Immature natural killer cell (primary cell): ENCODE results near the gene FBH1. TPM values are rescaled to one million over a fixed set of nuclear protein-coding genes. Genes with fewer than 3 reads are reported as not detected.

ENCODE experiments used
- DNase-seq, 3 donors: peaks; one replicate each; pipeline ENCODE4 v3.0.0; 2022; ENCODE audit warnings: mixed read lengths in 1 of 3
- H3K27ac Mint-ChIP-seq, 6 donors: one replicate each; pipeline ENCODE4 v1.8.0; 2020; ENCODE audit warnings: mixed read lengths in 6 of 6, mild to moderate bottlenecking in 5 of 6, inconsistent platforms in 4 of 6, moderate library complexity in 3 of 6
- H3K27me3 Mint-ChIP-seq, 3 donors: one replicate each; pipeline ENCODE4 v1.8.0; 2020 to 2021; ENCODE audit warnings: low read depth in 3 of 3, mild to moderate bottlenecking in 3 of 3, mixed read lengths in 3 of 3, moderate library complexity in 3 of 3, inconsistent platforms in 1 of 3
- H3K36me3 Mint-ChIP-seq, 3 donors: one replicate each; pipeline ENCODE4 v1.8.0; 2020; ENCODE audit warnings: mixed read lengths in 3 of 3, inconsistent platforms in 2 of 3, mild to moderate bottlenecking in 2 of 3
- H3K4me1 Mint-ChIP-seq, 2 donors: one replicate each; pipeline ENCODE4 v1.8.0; 2020; ENCODE audit warnings: inconsistent platforms in 2 of 2, mild to moderate bottlenecking in 2 of 2, mixed read lengths in 2 of 2, moderate library complexity in 1 of 2
- H3K4me3 Mint-ChIP-seq, 5 donors: one replicate each; pipeline ENCODE4 v1.8.0; 2020; ENCODE audit warnings: mild to moderate bottlenecking in 5 of 5, mixed read lengths in 5 of 5, inconsistent platforms in 3 of 5, moderate library complexity in 3 of 5
- H3K9me3 Mint-ChIP-seq, 6 donors: one replicate each; pipeline ENCODE4 v1.8.0; 2020; ENCODE audit warnings: mild to moderate bottlenecking in 6 of 6, mixed read lengths in 6 of 6, inconsistent platforms in 4 of 6, moderate library complexity in 3 of 6
- polyA plus RNA-seq, 3 donors: library from polyadenylated mRNA; unstranded; fragments of 300-500 nt; fragmentation: Illumina TruSeq; gene quantifications; one replicate each; pipeline ENCODE4 v1.2.3, GENCODE V29; 2021

Gene FBH1
- polyA plus RNA-seq, 3 donors from 2014 or later = 32.6 to 60.6 (median 46.8) TPM

DNA sequence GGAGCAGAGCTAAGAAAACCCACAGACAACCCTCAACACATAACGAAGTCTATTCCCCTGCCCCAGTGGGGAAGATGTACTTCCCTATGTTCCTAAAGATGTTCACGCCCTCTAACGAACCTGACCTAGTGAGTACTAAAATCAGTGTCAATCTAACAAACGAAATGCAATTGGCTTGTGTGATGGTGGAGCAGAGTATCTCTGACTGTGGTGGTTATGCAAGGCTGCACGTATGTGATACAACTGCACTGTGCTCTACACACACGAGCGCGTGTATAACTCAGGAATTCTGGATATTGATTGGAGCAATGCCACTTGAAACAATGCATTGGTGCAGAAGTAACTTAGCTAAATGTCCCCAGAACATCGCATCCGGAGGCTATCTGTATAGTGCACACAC lies 1.7 kb upstream of the FBH1 start:
- peak overlapping the region in 5 of 6 donors; percentile 45 to 93 (median 79) for H3K27ac Mint-ChIP-seq
- H3K4me1 Mint-ChIP-seq = peaks cover 34 to 44% of the 10 kb centered on the region in 2 donors
- peaks cover 0 to 2% (median 0%) of the 10 kb centered on the region in 6 donors for H3K9me3 Mint-ChIP-seq
- H3K4me3 Mint-ChIP-seq = peak overlapping the region; percentile 86 to 95 (median 89)
- H3K27me3 Mint-ChIP-seq = peaks cover 0 to 11% (median 4%) of the 10 kb centered on the region in 3 donors
- H3K36me3 Mint-ChIP-seq = peaks cover 7 to 17% (median 8%) of the 10 kb centered on the region in 3 donors
- DNase-seq = no peak

DNA sequence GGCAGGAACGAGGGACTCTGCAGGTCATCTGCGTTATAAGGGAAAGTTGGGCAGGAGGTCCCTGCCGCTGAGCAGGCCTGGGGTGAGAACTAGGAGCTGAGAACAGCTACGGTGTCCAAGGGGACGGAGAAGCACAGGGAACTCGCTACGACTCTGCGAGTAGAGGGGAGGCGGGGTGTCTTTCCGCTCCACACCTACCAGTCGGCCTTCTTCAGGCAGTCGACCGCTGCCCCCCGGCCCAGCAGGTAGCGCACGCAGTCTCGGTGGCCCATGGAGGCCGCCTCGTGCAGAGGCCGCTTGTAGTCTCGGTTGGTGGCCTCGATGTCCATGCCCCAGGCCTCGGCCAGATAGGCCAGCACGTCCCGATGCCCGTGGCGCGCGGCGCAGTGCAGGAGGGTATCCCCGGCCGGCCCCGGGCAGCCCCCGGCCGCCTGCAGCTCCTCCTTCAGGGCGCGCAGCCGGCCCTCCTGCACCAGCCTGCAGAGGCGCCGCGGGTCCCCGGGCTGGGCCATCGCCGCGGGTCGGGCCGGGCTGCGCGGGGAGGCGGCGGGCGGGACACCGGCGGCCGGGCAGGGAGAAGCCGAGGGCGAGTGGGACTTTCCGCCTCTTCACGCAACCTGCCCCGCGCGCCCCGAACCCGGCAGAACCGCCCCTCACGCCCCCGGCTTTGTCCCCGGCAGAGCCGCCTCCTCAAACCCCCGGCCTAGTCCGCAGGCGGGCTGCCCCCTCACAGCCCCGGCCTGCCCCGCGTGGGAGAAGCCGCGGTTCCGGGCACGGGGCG lies 1.0 kb upstream of the FBH1 start:
- Mint-ChIP-seq H3K4me1 (peaks cover 35 to 48% of the 10 kb centered on the region in 2 donors), H3K36me3 (peaks cover 7 to 17% (median 8%) of the 10 kb centered on the region in 3 donors), H3K27me3 (peaks cover 0 to 11% (median 4%) of the 10 kb centered on the region in 3 donors), H3K27ac (peak overlapping the region; percentile 45 to 93 (median 76)), H3K4me3 (peak overlapping the region; percentile 88 to 95 (median 90)), H3K9me3 (peaks cover 0 to 2% (median 0%) of the 10 kb centered on the region in 6 donors)
- DNase-seq = peak in 2 of 3 donors; percentile 42 to 47

DNA sequence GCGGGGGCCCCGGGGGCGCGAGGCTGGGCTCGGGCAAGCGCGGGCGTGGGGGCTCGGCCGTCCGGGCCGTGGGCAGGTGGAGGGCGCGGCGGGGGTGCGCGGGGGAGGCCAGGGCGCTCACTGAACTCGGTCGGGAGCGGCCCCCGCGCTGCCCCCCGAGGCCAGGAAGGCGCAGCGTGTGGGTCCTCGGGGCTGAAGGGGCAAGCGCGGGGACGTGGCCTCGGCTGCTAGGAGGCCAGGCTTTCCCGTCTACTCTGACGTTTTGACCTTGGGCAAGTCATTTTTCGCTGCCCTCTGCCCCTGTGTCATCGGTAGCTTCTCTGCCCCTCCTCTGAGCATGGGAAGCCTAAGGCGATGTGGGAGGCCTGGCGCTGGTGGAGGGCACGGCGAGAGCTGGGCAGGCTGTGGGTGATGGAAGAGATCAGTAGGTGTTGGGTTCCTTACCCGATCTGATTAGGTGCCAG lies 441 bp downstream of the FBH1 start:
- no peak for DNase-seq
- H3K4me1 Mint-ChIP-seq = peaks cover 38 to 53% of the 10 kb centered on the region in 2 donors

DNA sequence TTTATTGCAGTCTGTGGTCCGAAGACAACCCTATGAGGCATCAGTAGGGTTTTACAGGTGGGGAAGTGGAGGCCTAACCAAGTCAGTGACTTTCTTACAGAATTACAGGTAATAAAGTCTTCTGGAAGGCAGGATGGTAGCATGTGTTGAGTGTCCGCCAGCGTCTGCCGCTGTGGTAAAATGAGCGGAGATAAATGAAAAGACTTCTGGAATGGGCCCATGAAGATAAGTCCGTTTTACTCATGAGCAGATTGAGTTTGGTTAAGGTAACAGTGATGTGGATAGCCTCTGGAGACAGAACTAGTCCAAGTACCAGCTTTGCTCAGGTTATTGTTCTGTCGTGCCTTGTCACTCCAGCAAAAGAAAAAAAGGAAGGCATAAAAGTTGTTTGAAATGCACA lies 966 bp downstream of the FBH1 start:
- Mint-ChIP-seq H3K27me3 (peaks cover 0 to 11% (median 2%) of the 10 kb centered on the region in 3 donors), H3K4me1 (peaks cover 43 to 58% of the 10 kb centered on the region in 2 donors), H3K27ac (peak overlapping the region; percentile 69 to 90 (median 82)), H3K9me3 (no peaks in the 10 kb centered on the region), H3K36me3 (peaks cover 0 to 11% (median 7%) of the 10 kb centered on the region in 3 donors), H3K4me3 (peak overlapping the region; percentile 87 to 92 (median 89))
- no peak for DNase-seq

More for the DNA sequence above, 441 bp downstream of the FBH1 start:
- Mint-ChIP-seq H3K36me3 (peaks cover 4 to 14% (median 8%) of the 10 kb centered on the region in 3 donors), H3K4me3 (peak overlapping the region; percentile 87 to 92 (median 89)), H3K27me3 (peaks cover 0 to 11% (median 2%) of the 10 kb centered on the region in 3 donors), H3K27ac (peak overlapping the region; percentile 69 to 90 (median 82)), H3K9me3 (peaks cover 0 to 2% (median 0%) of the 10 kb centered on the region in 6 donors)

DNA sequence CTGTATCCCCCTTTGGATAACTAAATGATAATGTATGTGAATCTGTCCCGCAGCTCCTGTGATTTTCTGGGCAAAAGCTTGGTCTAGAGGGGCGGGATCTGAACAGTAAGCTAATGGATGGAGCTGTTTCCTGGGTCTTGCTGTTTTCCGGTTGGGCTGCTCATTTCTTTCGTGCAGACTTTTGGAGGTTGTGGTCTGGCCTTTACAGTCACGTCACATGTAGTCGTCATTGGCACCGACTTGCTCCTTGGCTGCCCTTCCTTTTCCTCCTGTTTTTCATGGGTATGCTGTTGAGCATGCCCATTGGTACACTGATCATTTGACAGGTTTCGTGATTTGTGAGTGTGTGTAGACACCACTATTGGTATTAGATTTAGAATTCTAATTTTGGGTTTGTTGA lies 2.0 kb downstream of the FBH1 start:
- peaks cover 47 to 66% of the 10 kb centered on the region in 2 donors for H3K4me1 Mint-ChIP-seq
- H3K27me3 Mint-ChIP-seq = peaks cover 0 to 11% (median 2%) of the 10 kb centered on the region in 3 donors
- H3K36me3 Mint-ChIP-seq = peaks cover 0 to 10% (median 5%) of the 10 kb centered on the region in 3 donors
- H3K27ac Mint-ChIP-seq = peak overlapping the region in 5 of 6 donors; percentile 16 to 43 (median 24)
- peak overlapping the region; percentile 31 to 87 (median 57) for H3K4me3 Mint-ChIP-seq
- DNase-seq = no peak
- H3K9me3 Mint-ChIP-seq = no peaks in the 10 kb centered on the region

DNA sequence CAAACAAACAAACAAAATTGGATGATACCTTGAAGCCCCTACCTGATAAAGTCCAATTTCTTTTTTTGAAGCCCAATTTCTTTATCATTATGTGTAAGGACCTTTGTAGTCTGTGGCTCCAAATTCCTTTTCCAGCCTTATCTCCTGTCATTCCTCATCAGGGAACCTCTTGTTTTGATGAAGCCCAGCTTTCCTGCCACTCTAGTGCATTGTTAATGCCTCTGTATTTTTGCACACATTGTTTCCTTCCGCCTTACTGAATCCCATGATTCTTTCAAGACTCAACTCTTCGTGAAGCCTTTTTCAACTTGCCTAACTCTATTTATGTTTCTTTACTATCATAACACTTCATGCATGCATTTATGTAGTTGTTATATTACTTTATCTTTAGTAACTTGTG lies 3.3 kb downstream of the FBH1 start:
- DNase-seq = no peak
- Mint-ChIP-seq H3K9me3 (no peaks in the 10 kb centered on the region), H3K27me3 (peaks cover 0 to 11% (median 0%) of the 10 kb centered on the region in 3 donors), H3K4me1 (peaks cover 47 to 71% of the 10 kb centered on the region in 2 donors), H3K36me3 (peaks cover 3 to 17% (median 12%) of the 10 kb centered on the region in 3 donors), H3K27ac (peak overlapping the region in 1 of 6 donors; percentile 33), H3K4me3 (peak overlapping the region in 1 of 5 donors; percentile 2)

DNA sequence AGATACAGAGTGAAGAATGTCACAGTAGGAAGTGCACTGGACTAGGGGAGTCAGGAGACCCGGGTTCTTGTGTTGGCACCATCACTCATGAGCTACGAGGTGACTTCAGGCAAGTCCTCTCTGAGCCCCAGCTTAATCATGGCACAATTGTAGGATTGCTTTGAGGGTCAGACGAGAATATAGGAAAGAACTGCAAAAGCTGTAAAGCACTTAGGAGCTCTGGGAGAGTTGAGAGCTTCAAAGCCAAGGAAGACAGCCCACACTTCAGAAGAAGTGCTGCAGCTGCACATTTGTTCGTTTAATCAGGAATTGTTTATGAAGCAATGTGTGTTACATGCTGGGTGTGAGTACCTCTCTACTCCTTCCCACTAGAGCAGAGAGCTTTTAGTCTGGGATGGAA lies 4.4 kb downstream of the FBH1 start:
- DNase-seq = no peak
- Mint-ChIP-seq H3K9me3 (no peaks in the 10 kb centered on the region), H3K36me3 (peaks cover 7 to 17% (median 12%) of the 10 kb centered on the region in 3 donors), H3K27ac (no peak overlapping the region), H3K4me3 (no peak overlapping the region), H3K4me1 (peaks cover 41 to 70% of the 10 kb centered on the region in 2 donors), H3K27me3 (peaks cover 0 to 9% (median 0%) of the 10 kb centered on the region in 3 donors)

DNA sequence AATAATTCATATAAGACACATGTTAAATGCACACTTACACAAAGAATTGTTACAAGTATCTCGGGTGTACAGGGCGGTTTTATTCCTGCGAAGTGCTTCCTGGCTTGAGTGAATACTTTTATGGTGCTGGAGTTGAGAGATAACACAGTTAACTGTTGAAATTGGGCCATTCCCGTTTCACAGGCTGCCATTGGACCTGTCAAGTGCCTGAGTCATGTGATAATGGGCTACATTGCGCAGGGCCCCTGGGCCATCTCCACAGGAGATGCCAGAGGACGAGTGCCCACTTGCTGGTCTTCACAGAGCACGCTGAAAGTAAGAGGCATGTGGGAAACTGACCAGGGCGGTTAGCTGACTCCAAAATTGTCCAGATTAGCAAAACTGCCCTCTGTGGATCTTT lies 4.8 kb downstream of the FBH1 start:
- H3K36me3 Mint-ChIP-seq = peaks cover 7 to 17% (median 12%) of the 10 kb centered on the region in 3 donors
- no peaks in the 10 kb centered on the region for H3K9me3 Mint-ChIP-seq
- H3K4me1 Mint-ChIP-seq = peaks cover 41 to 71% of the 10 kb centered on the region in 2 donors
- no peak overlapping the region for H3K27ac Mint-ChIP-seq
- no peak for DNase-seq
- no peak overlapping the region for H3K4me3 Mint-ChIP-seq
- H3K27me3 Mint-ChIP-seq = peaks cover 0 to 7% (median 0%) of the 10 kb centered on the region in 3 donors

DNA sequence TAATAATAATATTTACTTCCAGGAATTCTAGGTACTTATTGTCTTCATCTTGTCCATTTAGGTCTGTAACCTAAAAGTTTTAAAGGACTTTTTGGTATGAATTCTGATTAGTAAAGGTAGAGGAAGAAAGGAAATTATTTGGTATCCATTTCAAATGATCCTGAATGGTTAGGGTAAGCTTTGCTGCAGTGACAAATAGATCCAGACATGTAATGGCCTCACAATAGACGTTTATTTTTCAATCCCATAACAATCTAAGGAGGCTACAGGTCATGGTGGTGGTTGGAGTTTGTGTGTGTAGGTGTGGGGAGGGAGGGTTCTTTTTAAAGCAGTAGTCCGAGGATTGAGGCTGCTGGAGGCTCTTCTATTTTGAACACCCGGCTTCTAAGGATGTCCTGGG lies 5.3 kb downstream of the FBH1 start:
- Mint-ChIP-seq H3K27me3 (peaks cover 0 to 6% (median 0%) of the 10 kb centered on the region in 3 donors), H3K27ac (peak overlapping the region in 2 of 6 donors; percentile 38 to 69), H3K9me3 (no peaks in the 10 kb centered on the region), H3K4me1 (peaks cover 41 to 71% of the 10 kb centered on the region in 2 donors), H3K36me3 (peaks cover 7 to 17% (median 12%) of the 10 kb centered on the region in 3 donors), H3K4me3 (peak overlapping the region in 1 of 5 donors; percentile 36)
- DNase-seq = no peak

DNA sequence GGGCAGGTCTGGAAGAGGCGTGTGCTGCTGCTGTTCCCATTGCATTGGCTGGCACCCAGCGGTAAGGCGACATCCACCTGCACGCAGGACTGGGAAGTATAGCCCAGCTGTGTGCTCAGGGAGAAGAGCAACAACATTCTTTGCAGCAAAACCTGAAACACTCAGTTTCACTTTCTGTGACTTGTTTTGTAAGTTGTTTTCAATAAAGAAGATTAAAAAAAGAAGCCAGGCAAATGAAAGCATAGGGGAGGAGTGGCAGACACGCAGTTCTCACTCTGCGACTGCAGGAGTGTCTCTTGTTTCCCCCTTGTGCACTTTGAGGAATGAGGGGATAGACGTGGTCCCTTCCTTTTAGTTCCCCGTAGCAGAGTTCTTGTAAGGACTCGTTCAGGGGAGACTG lies 5.8 kb downstream of the FBH1 start:
- Mint-ChIP-seq H3K27ac (peak overlapping the region in 5 of 6 donors; percentile 26 to 85 (median 63)), H3K4me1 (peaks cover 38 to 67% of the 10 kb centered on the region in 2 donors)
- DNase-seq = no peak

DNA sequence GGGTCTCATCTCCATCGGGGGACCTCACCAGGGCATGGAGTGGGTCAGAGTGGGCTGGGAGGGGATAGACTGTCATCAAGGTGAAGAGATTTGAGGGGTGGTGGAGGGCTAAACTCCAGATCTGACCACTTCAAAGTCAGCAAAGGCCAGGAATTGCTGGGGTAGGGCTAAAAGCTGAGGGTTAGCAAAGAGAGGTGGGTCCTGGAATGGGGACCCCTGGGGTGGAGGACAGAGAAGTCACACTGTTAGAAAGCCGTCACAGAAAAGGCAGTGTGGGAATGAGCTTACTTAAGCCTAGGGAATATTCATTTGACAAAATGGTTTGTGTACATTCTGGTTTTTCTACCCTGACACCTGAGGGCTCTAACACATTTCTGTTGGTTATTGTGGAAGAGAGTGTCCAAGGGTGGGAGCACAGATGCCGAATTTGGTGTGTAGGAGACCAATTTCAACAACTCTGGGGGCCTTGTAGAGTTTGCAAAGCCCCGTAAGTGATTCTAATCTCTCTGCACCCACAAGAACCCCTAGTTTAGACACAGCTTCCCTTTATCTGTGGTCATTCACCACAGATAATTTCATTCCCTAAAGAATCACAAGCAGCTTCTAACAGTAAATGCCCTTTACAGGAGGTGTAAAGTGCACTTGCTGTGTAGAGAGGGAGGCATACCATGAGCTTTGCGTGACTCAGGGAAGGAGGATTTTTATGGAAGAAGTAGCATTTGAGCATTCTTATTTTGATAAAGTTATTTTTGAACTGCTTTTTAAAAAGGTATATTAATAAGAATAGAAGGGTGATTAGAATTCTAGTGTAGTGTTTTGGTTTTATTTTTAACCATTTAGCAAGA lies 6.4 kb downstream of the FBH1 start:
- H3K4me1 Mint-ChIP-seq = peaks cover 32 to 60% of the 10 kb centered on the region in 2 donors
- H3K27me3 Mint-ChIP-seq = peaks cover 0 to 1% (median 0%) of the 10 kb centered on the region in 3 donors
- peak overlapping the region in 1 of 5 donors; percentile 36 for H3K4me3 Mint-ChIP-seq
- peaks cover 7 to 17% (median 12%) of the 10 kb centered on the region in 3 donors for H3K36me3 Mint-ChIP-seq
- H3K27ac Mint-ChIP-seq = peak overlapping the region; percentile 3 to 88 (median 67)
- H3K9me3 Mint-ChIP-seq = no peaks in the 10 kb centered on the region
- no peak for DNase-seq

More for the DNA sequence above, 5.8 kb downstream of the FBH1 start:
- Mint-ChIP-seq H3K9me3 (no peaks in the 10 kb centered on the region), H3K36me3 (peaks cover 7 to 17% (median 12%) of the 10 kb centered on the region in 3 donors), H3K4me3 (peak overlapping the region in 1 of 5 donors; percentile 36), H3K27me3 (peaks cover 0 to 3% (median 0%) of the 10 kb centered on the region in 3 donors)

DNA sequence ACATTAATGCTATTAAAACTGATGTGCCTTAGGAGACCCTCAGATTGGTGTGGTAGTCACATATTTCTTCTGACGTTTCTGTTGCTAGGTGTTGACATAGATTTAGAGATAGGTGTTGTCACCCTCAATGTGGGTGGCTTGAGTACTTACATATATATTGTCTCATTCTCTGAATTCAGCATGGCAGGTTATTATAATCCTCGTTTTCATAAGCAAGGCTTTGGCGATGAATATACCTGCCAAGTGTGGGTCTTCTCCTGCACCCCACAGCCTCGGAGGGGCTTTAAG lies 7.0 kb downstream of the FBH1 start:
- Mint-ChIP-seq H3K9me3 (no peaks in the 10 kb centered on the region), H3K27me3 (no peaks in the 10 kb centered on the region), H3K36me3 (peaks cover 7 to 17% (median 12%) of the 10 kb centered on the region in 3 donors), H3K4me3 (no peak overlapping the region), H3K4me1 (peaks cover 27 to 55% of the 10 kb centered on the region in 2 donors), H3K27ac (peak overlapping the region in 3 of 6 donors; percentile 33 to 65 (median 39))
- no peak for DNase-seq

DNA sequence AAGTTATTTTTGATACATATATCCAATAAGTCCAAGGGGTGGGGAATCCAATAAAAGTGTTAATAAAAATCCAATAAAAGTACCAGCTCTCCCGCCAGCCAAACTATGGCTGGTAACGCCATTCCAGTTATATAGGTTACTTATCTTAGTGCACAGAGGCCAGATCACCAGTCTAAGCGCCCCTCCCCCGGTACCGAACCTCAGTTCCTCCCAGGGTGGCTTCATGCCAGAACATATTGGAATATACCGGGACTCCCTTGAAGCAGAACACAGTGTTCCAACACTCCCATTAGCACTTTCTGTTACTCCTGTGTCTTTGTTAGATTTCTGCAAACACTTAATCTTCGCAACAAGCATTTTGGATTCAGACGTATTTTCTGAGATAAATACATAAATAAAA lies 7.5 kb downstream of the FBH1 start:
- DNase-seq = no peak
- no peaks in the 10 kb centered on the region for H3K9me3 Mint-ChIP-seq
- peaks cover 7 to 17% (median 12%) of the 10 kb centered on the region in 3 donors for H3K36me3 Mint-ChIP-seq
- H3K4me3 Mint-ChIP-seq = no peak overlapping the region
- no peaks in the 10 kb centered on the region for H3K27me3 Mint-ChIP-seq
- H3K27ac Mint-ChIP-seq = peak overlapping the region in 1 of 6 donors; percentile 85
- H3K4me1 Mint-ChIP-seq = peaks cover 23 to 50% of the 10 kb centered on the region in 2 donors
